Neural cell (in vitro differentiated cells): ENCODE results near the gene MCCC1. TPM values are rescaled to one million over a fixed set of nuclear protein-coding genes. Genes with fewer than 3 reads are reported as not detected.

Experiments used
- H2AFZ ChIP-seq: fragments of 200-600, 300-800 bp; sonication (generic), shearing (Covaris generic); 2 replicates; pipeline ENCODE4 v1.6.0; 2014; ENCODE audit warnings: low read depth, mild to moderate bottlenecking, antibody characterized with exemption, low read length, moderate library complexity
- H3F3A ChIP-seq: fragments of 200-600 bp; shearing (Covaris generic); 2 replicates; pipeline ENCODE4 v1.6.1; 2016; ENCODE audit warnings: mild to moderate bottlenecking, moderate library complexity, mixed read lengths, antibody characterized with exemption, low read length; ENCODE audit not compliant: insufficient read depth, poor library complexity, severe bottlenecking
- H3K27ac ChIP-seq: fragments of 200-600, 300-800 bp; sonication (generic), shearing (Covaris generic); 2 replicates; pipeline ENCODE4 v1.5.1; 2014; ENCODE audit warnings: mild to moderate bottlenecking, low read length, moderate library complexity
- H3K27me3 ChIP-seq: fragments of 300-800, 200-600 bp; sonication (generic), shearing (Covaris generic); 2 replicates; pipeline ENCODE4 v1.6.0; 2014; ENCODE audit warnings: mild to moderate bottlenecking, low read depth, low read length, moderate library complexity; ENCODE audit not compliant: insufficient read depth
- H3K36me3 ChIP-seq: fragments of 300-800, 200-600 bp; sonication (generic), shearing (Covaris generic); 2 replicates; pipeline ENCODE4 v1.5.1; 2014; ENCODE audit warnings: mild to moderate bottlenecking, antibody characterized with exemption, low read length, moderate library complexity; ENCODE audit not compliant: insufficient read depth
- H3K4me2 ChIP-seq: fragments of 300-800, 200-600 bp; sonication (generic), shearing (Covaris generic); 2 replicates; pipeline ENCODE4 v1.6.0; 2014; ENCODE audit warnings: mild to moderate bottlenecking, low read length
- H3K4me3 ChIP-seq: fragments of 300-800, 200-600 bp; sonication (generic), shearing (Covaris generic); 2 replicates; pipeline ENCODE4 v1.5.1; 2014; ENCODE audit warnings: mild to moderate bottlenecking, low read length, moderate library complexity
- H3K79me2 ChIP-seq: fragments of 200-600 bp; shearing (Covaris generic); replicated peaks from 2 replicates; pipeline ENCODE4 v1.6.0; 2014; ENCODE audit warnings: mild to moderate bottlenecking, low read length, moderate library complexity; ENCODE audit not compliant: insufficient read depth
- H3K9ac ChIP-seq: fragments of 300-800, 200-600 bp; sonication (generic), shearing (Covaris generic); 2 replicates; pipeline ENCODE4 v1.6.1; 2016; ENCODE audit warnings: mild to moderate bottlenecking, low read length, mixed read lengths
- H3K9me2 ChIP-seq: fragments of 200-600 bp; shearing (Covaris generic); 2 replicates; pipeline ENCODE4 v1.6.1; 2016; ENCODE audit warnings: mild to moderate bottlenecking, low read length, mixed read lengths; ENCODE audit not compliant: insufficient read depth
- H3K9me3 ChIP-seq: fragments of 200-600, 300-800 bp; sonication (generic), shearing (Covaris generic); 2 replicates; pipeline ENCODE4 v1.6.1; 2016; ENCODE audit warnings: mild to moderate bottlenecking, mixed run types, low read length, moderate library complexity, mixed read lengths
- H4K20me1 ChIP-seq: fragments of 200-600 bp; shearing (Covaris generic); 2 replicates; pipeline ENCODE4 v1.6.1; 2016; ENCODE audit warnings: mild to moderate bottlenecking, mixed run types; ENCODE audit not compliant: insufficient read depth
- CTCF ChIP-seq: fragments of 450-650 bp; IDR thresholded peaks from 2 replicates; pipeline ENCODE4 v1.5.1; 2014; ENCODE audit warnings: antibody characterized with exemption, mild to moderate bottlenecking, moderate library complexity; ENCODE audit not compliant: poor library complexity, severe bottlenecking
- EP300 ChIP-seq: fragments of 450-650 bp; conservative IDR thresholded peaks from 2 replicates; pipeline ENCODE4 v1.6.1; 2014; ENCODE audit warnings: antibody characterized with exemption, mild to moderate bottlenecking, moderate library complexity; ENCODE audit not compliant: poor library complexity, severe bottlenecking
- EZH2 ChIP-seq: fragments of 200-600, 300-800 bp; shearing (Covaris generic), sonication (generic); IDR thresholded peaks from 2 replicates; pipeline ENCODE4 v1.6.1; 2014; ENCODE audit warnings: antibody characterized with exemption, low read length, borderline replicate concordance, mild to moderate bottlenecking; ENCODE audit not compliant: insufficient read depth, poor library complexity, severe bottlenecking
- MXI1 ChIP-seq: fragments of 450-650 bp; conservative IDR thresholded peaks from 2 replicates; pipeline ENCODE4 v1.6.1; 2014; ENCODE audit warnings: antibody characterized with exemption, mild to moderate bottlenecking; ENCODE audit not compliant: poor library complexity, severe bottlenecking
- POLR2AphosphoS5 ChIP-seq: IDR thresholded peaks from 2 replicates; pipeline ENCODE4 v1.6.1; 2012
- RAD21 ChIP-seq: fragments of 450-650 bp; conservative IDR thresholded peaks from 2 replicates; pipeline ENCODE4 v1.6.1; 2014; ENCODE audit warnings: antibody characterized with exemption, mild to moderate bottlenecking, moderate library complexity
- SMC3 ChIP-seq: fragments of 450-650 bp; conservative IDR thresholded peaks from 2 replicates; pipeline ENCODE4 v1.6.1; 2014; ENCODE audit warnings: antibody characterized with exemption, mild to moderate bottlenecking, moderate library complexity; ENCODE audit not compliant: poor library complexity
- TAF1 ChIP-seq: IDR thresholded peaks from 2 replicates; pipeline ENCODE4 v1.6.1; 2012; ENCODE audit warnings: low read depth
- polyA plus RNA-seq: library from polyadenylated mRNA; depleted of rRNA; stranded (reverse); fragments of >200 nt; gene quantifications from 2 replicates; pipeline ENCODE4 v1.2.3, GENCODE V29; 2014
- TF ChIP-seq, protein P1 (sequence below): IDR thresholded peaks from 2 replicates; pipeline ENCODE4 v1.6.1; 2012; ENCODE audit warnings: borderline replicate concordance

The MCCC1 gene
- polyA plus RNA-seq, 1 donor from 2014 or later, result 29.6 TPM

DNA sequence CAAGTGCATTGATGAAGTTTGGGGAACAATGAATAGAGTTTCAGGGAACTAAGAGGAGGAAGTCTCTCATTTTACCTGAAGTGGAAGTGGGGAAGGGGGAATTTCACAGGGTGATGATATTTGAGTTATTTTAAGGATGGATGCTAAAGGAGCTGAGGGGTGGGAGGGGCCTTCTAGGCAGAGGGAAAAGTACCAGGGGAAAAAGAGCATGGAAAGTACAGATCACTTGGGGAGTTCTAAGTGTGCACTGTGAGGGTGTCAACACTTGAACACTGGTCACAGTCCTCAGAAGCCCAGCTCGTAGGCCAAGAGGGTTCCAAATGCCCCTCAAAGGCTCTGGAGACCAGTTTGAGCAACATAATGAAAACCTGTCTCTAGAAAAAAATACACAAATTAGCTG lies 45.1 kb upstream of the MCCC1 start:
- TF ChIP-seq EP300 (no peak), EZH2 (no peak), TAF1 (no peak), MXI1 (no peak), SMC3 (no peak)
- TF ChIP-seq, protein P1, sequence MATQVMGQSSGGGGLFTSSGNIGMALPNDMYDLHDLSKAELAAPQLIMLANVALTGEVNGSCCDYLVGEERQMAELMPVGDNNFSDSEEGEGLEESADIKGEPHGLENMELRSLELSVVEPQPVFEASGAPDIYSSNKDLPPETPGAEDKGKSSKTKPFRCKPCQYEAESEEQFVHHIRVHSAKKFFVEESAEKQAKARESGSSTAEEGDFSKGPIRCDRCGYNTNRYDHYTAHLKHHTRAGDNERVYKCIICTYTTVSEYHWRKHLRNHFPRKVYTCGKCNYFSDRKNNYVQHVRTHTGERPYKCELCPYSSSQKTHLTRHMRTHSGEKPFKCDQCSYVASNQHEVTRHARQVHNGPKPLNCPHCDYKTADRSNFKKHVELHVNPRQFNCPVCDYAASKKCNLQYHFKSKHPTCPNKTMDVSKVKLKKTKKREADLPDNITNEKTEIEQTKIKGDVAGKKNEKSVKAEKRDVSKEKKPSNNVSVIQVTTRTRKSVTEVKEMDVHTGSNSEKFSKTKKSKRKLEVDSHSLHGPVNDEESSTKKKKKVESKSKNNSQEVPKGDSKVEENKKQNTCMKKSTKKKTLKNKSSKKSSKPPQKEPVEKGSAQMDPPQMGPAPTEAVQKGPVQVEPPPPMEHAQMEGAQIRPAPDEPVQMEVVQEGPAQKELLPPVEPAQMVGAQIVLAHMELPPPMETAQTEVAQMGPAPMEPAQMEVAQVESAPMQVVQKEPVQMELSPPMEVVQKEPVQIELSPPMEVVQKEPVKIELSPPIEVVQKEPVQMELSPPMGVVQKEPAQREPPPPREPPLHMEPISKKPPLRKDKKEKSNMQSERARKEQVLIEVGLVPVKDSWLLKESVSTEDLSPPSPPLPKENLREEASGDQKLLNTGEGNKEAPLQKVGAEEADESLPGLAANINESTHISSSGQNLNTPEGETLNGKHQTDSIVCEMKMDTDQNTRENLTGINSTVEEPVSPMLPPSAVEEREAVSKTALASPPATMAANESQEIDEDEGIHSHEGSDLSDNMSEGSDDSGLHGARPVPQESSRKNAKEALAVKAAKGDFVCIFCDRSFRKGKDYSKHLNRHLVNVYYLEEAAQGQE, result no peak
- Histone ChIP-seq H3F3A (no peaks in the 10 kb centered on the region), H4K20me1 (no peaks in the 10 kb centered on the region), H3K79me2 (no peaks in the 10 kb centered on the region), H3K9me3 (no peaks in the 10 kb centered on the region), H3K27ac (no peak overlapping the region), H3K9me2 (no peaks in the 10 kb centered on the region), H2AFZ (no peak overlapping the region), H3K36me3 (no peaks in the 10 kb centered on the region), H3K27me3 (no peaks in the 10 kb centered on the region), H3K4me2 (no peak overlapping the region), H3K4me3 (no peak overlapping the region), H3K9ac (no peak overlapping the region)

DNA sequence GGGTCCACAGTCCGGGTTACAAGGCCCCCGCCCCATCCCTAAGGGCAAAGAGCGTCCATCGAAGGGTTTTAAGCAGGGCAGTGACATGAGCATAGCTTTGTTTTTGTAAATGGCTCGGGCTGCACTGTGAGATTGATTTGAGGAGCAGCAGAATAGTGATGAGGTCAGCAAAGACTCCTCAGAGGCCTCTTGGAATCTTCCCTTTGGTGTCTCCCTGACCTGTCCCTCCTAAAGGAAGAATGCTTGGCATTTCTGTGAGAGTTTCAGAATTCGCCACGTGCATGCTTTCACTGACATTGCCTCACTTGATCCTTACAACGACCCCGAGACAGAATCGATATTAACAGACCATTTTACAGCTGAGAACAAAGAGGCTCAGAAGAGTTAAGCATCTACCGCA lies 42.9 kb upstream of the MCCC1 start:
- no peaks in the 10 kb centered on the region for H3K36me3 ChIP-seq
- H4K20me1 ChIP-seq, result no peaks in the 10 kb centered on the region
- no peak overlapping the region for H3K9ac ChIP-seq
- H3K27ac ChIP-seq, result no peak overlapping the region
- no peaks in the 10 kb centered on the region for H3K27me3 ChIP-seq
- H3F3A ChIP-seq, result no peaks in the 10 kb centered on the region
- no peaks in the 10 kb centered on the region for H3K9me3 ChIP-seq
- H2AFZ ChIP-seq, result no peak overlapping the region
- no peaks in the 10 kb centered on the region for H3K9me2 ChIP-seq
- no peaks in the 10 kb centered on the region for H3K79me2 ChIP-seq
- TF ChIP-seq RAD21, result no peak
- TF ChIP-seq EZH2, result no peak
- TF ChIP-seq, protein P1, result no peak
- TF ChIP-seq EP300, result no peak
- TF ChIP-seq POLR2AphosphoS5, result no peak
- TF ChIP-seq SMC3, result no peak
- no peak for TF ChIP-seq MXI1
- no peak for TF ChIP-seq TAF1
- TF ChIP-seq CTCF, result no peak
- H3K4me2 ChIP-seq, result no peak overlapping the region
- H3K4me3 ChIP-seq, result no peak overlapping the region
